WTC11 (cell line): ENCODE results near the gene CST3.

Experiments
- E2F1 ChIP-seq: sonication (generic); formaldehyde crosslinking; IDR thresholded peaks from 2 replicates; pipeline ENCODE4 v1.8.0; 2022; ENCODE audit warnings: mild to moderate bottlenecking, missing genetic modification reagents
- EMX1 ChIP-seq: fragments of 250-450 bp; sonication (Bioruptor Pico); IDR thresholded peaks from 2 replicates; pipeline ENCODE4 v1.8.0; 2021; ENCODE audit warnings: mild to moderate bottlenecking
- JUN ChIP-seq: sonication (generic); formaldehyde crosslinking; IDR thresholded peaks from 2 replicates; pipeline ENCODE4 v1.8.0; 2023; ENCODE audit warnings: mild to moderate bottlenecking, missing genetic modification reagents
- NFYB ChIP-seq: sonication (generic); formaldehyde crosslinking; conservative IDR thresholded peaks from 2 replicates; pipeline ENCODE4 v1.8.0; 2022; ENCODE audit warnings: low read depth, missing genetic modification reagents
- OVOL2 ChIP-seq: fragments of 250-450 bp; sonication (Bioruptor Pico); IDR thresholded peaks from 2 replicates; pipeline ENCODE4 v1.9.0; 2021; ENCODE audit warnings: mild to moderate bottlenecking, borderline replicate concordance
- SP1 ChIP-seq: sonication (generic); formaldehyde crosslinking; conservative IDR thresholded peaks from 2 replicates; pipeline ENCODE4 v1.8.1; 2022; ENCODE audit warnings: missing genetic modification reagents
- USF1 ChIP-seq: sonication (generic); formaldehyde crosslinking; IDR thresholded peaks from 2 replicates; pipeline ENCODE4 v1.8.0; 2022; ENCODE audit warnings: mild to moderate bottlenecking, missing genetic modification reagents
- USF2 ChIP-seq: sonication (generic); formaldehyde crosslinking; IDR thresholded peaks from 2 replicates; pipeline ENCODE4 v1.8.1; 2023; ENCODE audit warnings: mild to moderate bottlenecking, missing genetic modification reagents, moderate library complexity
- ZNF512 ChIP-seq: sonication (generic); formaldehyde crosslinking; IDR thresholded peaks from 2 replicates; pipeline ENCODE4 v1.8.1; 2022; ENCODE audit warnings: missing genetic modification reagents, borderline replicate concordance
- TF ChIP-seq, protein P1 (sequence below): fragments of 200-600 bp; IDR thresholded peaks from 2 replicates; pipeline ENCODE4 v1.8.0; 2022; ENCODE audit warnings: antibody characterized with exemption
- TF ChIP-seq, protein P2 (sequence below): sonication (generic); formaldehyde crosslinking; IDR thresholded peaks from 2 replicates; pipeline ENCODE4 v1.8.1; 2022; ENCODE audit warnings: mild to moderate bottlenecking, missing genetic modification reagents, moderate library complexity, borderline replicate concordance
- TF ChIP-seq, protein P3 (sequence below): sonication (generic); formaldehyde crosslinking; IDR thresholded peaks from 2 replicates; pipeline ENCODE4 v1.8.0; 2022; ENCODE audit warnings: mild to moderate bottlenecking, missing genetic modification reagents

- TF ChIP-seq, protein P1, sequence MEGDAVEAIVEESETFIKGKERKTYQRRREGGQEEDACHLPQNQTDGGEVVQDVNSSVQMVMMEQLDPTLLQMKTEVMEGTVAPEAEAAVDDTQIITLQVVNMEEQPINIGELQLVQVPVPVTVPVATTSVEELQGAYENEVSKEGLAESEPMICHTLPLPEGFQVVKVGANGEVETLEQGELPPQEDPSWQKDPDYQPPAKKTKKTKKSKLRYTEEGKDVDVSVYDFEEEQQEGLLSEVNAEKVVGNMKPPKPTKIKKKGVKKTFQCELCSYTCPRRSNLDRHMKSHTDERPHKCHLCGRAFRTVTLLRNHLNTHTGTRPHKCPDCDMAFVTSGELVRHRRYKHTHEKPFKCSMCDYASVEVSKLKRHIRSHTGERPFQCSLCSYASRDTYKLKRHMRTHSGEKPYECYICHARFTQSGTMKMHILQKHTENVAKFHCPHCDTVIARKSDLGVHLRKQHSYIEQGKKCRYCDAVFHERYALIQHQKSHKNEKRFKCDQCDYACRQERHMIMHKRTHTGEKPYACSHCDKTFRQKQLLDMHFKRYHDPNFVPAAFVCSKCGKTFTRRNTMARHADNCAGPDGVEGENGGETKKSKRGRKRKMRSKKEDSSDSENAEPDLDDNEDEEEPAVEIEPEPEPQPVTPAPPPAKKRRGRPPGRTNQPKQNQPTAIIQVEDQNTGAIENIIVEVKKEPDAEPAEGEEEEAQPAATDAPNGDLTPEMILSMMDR: no peak
- TF ChIP-seq, protein P2, sequence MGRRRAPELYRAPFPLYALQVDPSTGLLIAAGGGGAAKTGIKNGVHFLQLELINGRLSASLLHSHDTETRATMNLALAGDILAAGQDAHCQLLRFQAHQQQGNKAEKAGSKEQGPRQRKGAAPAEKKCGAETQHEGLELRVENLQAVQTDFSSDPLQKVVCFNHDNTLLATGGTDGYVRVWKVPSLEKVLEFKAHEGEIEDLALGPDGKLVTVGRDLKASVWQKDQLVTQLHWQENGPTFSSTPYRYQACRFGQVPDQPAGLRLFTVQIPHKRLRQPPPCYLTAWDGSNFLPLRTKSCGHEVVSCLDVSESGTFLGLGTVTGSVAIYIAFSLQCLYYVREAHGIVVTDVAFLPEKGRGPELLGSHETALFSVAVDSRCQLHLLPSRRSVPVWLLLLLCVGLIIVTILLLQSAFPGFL (CRISPR knock-in tag): no peak
- TF ChIP-seq OVOL2: no peak
- no peak for TF ChIP-seq USF1 (CRISPR knock-in tag)
- TF ChIP-seq NFYB (CRISPR knock-in tag): no peak
- TF ChIP-seq, protein P3, sequence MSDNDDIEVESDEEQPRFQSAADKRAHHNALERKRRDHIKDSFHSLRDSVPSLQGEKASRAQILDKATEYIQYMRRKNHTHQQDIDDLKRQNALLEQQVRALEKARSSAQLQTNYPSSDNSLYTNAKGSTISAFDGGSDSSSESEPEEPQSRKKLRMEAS (CRISPR knock-in tag): no peak
- no peak for TF ChIP-seq ZNF512 (CRISPR knock-in tag)
- TF ChIP-seq EMX1 (CRISPR knock-in tag): no peak
- no peak for TF ChIP-seq USF2
- TF ChIP-seq JUN: no peak
- TF ChIP-seq E2F1: no peak
- TF ChIP-seq SP1 (CRISPR knock-in tag): no peak
Observed at GRCh38 chr20:23622839-23623343, 14.9 kb downstream of the CST3 start.
